Measurements from ENCODE around the gene SPNS2.

SPNS2 gene

GRCh38 chr17:4522661-4523060 lies 24.0 kb downstream of the SPNS2 start:
- no peak for DNase-seq

- DNase-seq = no peak
These were observed 25.3 kb downstream of the SPNS2 start for GRCh38 chr17:4523946-4524345.

GRCh38 chr17:4525691-4526397 lies 27.2 kb downstream of the SPNS2 start:
- no peak for DNase-seq

GRCh38 chr17:4527134-4527533 lies 28.5 kb downstream of the SPNS2 start:
- no peak for DNase-seq

GRCh38 chr17:4527566-4528125 lies 29.0 kb downstream of the SPNS2 start:
- no peak for DNase-seq

GRCh38 chr17:4529533-4530152 lies 31.0 kb downstream of the SPNS2 start:
- DNase-seq = no peak

GRCh38 chr17:4530799-4531730 lies 32.4 kb downstream of the SPNS2 start:
- DNase-seq = no peak

- no peak for DNase-seq
These were observed 33.5 kb downstream of the SPNS2 start for GRCh38 chr17:4531988-4532736.

GRCh38 chr17:4532860-4533522 lies 34.3 kb downstream of the SPNS2 start:
- no peak for DNase-seq

- no peak for DNase-seq
These were observed 35.1 kb downstream of the SPNS2 start for GRCh38 chr17:4533523-4534504.

- no peak for DNase-seq
These were observed 35.8 kb downstream of the SPNS2 start for GRCh38 chr17:4534515-4534914.

GRCh38 chr17:4534928-4535666 lies 36.4 kb downstream of the SPNS2 start:
- no peak for DNase-seq

GRCh38 chr17:4535667-4536258 lies 37.1 kb downstream of the SPNS2 start:
- no peak for DNase-seq

- DNase-seq = no peak
These were observed 37.6 kb downstream of the SPNS2 start for GRCh38 chr17:4536259-4536741.

GRCh38 chr17:4536742-4537411 lies 38.2 kb downstream of the SPNS2 start:
- DNase-seq = no peak

GRCh38 chr17:4537451-4538235 lies 39.0 kb downstream of the SPNS2 start:
- DNase-seq = no peak

- DNase-seq = no peak
These were observed 39.7 kb downstream of the SPNS2 start for GRCh38 chr17:4538236-4539002.

Data from NCI-H524 treated with DMSO at 0.1 percent for 48 hours (cell line).